ENCODE measurements around the gene UGT1A4. TPM values are rescaled to one million over a fixed set of nuclear protein-coding genes. Genes with fewer than 3 reads are reported as not detected.

Gene UGT1A4
- total RNA-seq, 4 donors from 2014 or later, result 2.0 to 9.0 (median 4.9) TPM

GRCh38 chr2:233791151-233791882 is 72.8 kb downstream of the UGT1A4 start:
- Histone ChIP-seq H3K27ac (no peak overlapping the region), H3K4me1 (no peaks in the 10 kb centered on the region), H3K36me3 (no peaks in the 10 kb centered on the region), H3K9me3 (no peaks in the 10 kb centered on the region), H3K4me3 (no peak overlapping the region), H3K27me3 (no peaks in the 10 kb centered on the region)
- in situ Hi-C loops (cut with MboI; ENCODE audit: low pct_ligation_motif_present in 1 of 4, low pct_unique_long_range_greater_than_20kb in 1 of 4, low sequenced_read_pairs in 3 of 4) (no loop called here), intact Hi-C loops (cut with DNase I; ENCODE audit: low total_unique reads) (no loop called here)
- TF ChIP-seq POLR2A (IDR thresholded peaks at IDR 0.05) (no peak), EP300 (IDR thresholded peaks at IDR 0.05; ENCODE audit: low read depth) (no peak), POLR2AphosphoS5 (IDR thresholded peaks at IDR 0.05) (no peak)
- 77 to 87% methylated on average over 7 to 18 of the region's 18 CpGs for WGBS, 2 donors (ENCODE audit: low coverage in 1 of 2)
- no peak for DNase-seq

- WGBS, 2 donors (ENCODE audit: low coverage in 1 of 2), result 75 to 91% methylated on average over 5 to 9 of the region's 9 CpGs
- no peaks in the 10 kb centered on the region for H3K36me3 ChIP-seq
Measured at GRCh38 chr2:233791883-233792329, 73.4 kb downstream of the UGT1A4 start.

GRCh38 chr2:233792720-233793119 is 74.2 kb downstream of the UGT1A4 start:
- intact Hi-C loops (cut with DNase I; ENCODE audit: low total_unique reads) (no loop called here), in situ Hi-C loops (cut with MboI; ENCODE audit: low pct_ligation_motif_present in 1 of 4, low pct_unique_long_range_greater_than_20kb in 1 of 4, low sequenced_read_pairs in 3 of 4) (no loop called here)
- 93 to 95% methylated on average over 3 to 7 of the region's 7 CpGs for WGBS, 2 donors (ENCODE audit: low coverage in 1 of 2)
- Histone ChIP-seq H3K4me1 (no peaks in the 10 kb centered on the region), H3K36me3 (no peaks in the 10 kb centered on the region), H3K9me3 (no peaks in the 10 kb centered on the region), H3K27me3 (no peaks in the 10 kb centered on the region), H3K4me3 (no peak overlapping the region), H3K27ac (no peak overlapping the region)
- TF ChIP-seq POLR2AphosphoS5 (IDR thresholded peaks at IDR 0.05) (no peak), EP300 (IDR thresholded peaks at IDR 0.05; ENCODE audit: low read depth) (no peak), CTCF (IDR thresholded peaks at IDR 0.05) (no peak), POLR2A (IDR thresholded peaks at IDR 0.05) (no peak)
- DNase-seq, result no peak

More at GRCh38 chr2:233791883-233792329, 73.4 kb downstream of the UGT1A4 start:
- H3K27ac ChIP-seq, result no peak overlapping the region
- TF ChIP-seq POLR2AphosphoS5 (IDR thresholded peaks at IDR 0.05) (no peak), POLR2A (IDR thresholded peaks at IDR 0.05) (no peak), EP300 (IDR thresholded peaks at IDR 0.05; ENCODE audit: low read depth) (no peak), CTCF (IDR thresholded peaks at IDR 0.05) (no peak)
- H3K4me1 ChIP-seq, result no peaks in the 10 kb centered on the region
- H3K4me3 ChIP-seq, result no peak overlapping the region
- DNase-seq, result no peak
- H3K27me3 ChIP-seq, result no peaks in the 10 kb centered on the region
- H3K9me3 ChIP-seq, result no peaks in the 10 kb centered on the region
- in situ Hi-C loops (cut with MboI; ENCODE audit: low pct_ligation_motif_present in 1 of 4, low pct_unique_long_range_greater_than_20kb in 1 of 4, low sequenced_read_pairs in 3 of 4) (no loop called here), intact Hi-C loops (cut with DNase I; ENCODE audit: low total_unique reads) (no loop called here)

GRCh38 chr2:233793465-233794127 is 75.1 kb downstream of the UGT1A4 start:
- H3K9me3 ChIP-seq, result no peaks in the 10 kb centered on the region
- intact Hi-C loops (cut with DNase I; ENCODE audit: low total_unique reads), result no loop called here
- H3K27ac ChIP-seq, result no peak overlapping the region
- no peak for DNase-seq
- WGBS, 2 donors (ENCODE audit: low coverage in 1 of 2), result 81% methylated on average over 18 of the region's 18 CpGs; no CpG with 5 or more reads in 1 of the 2 donors
- H3K27me3 ChIP-seq, result no peaks in the 10 kb centered on the region
- H3K4me1 ChIP-seq, result no peaks in the 10 kb centered on the region
- in situ Hi-C loops (cut with MboI; ENCODE audit: low pct_ligation_motif_present in 1 of 4, low pct_unique_long_range_greater_than_20kb in 1 of 4, low sequenced_read_pairs in 3 of 4), result no loop called here
- H3K4me3 ChIP-seq, result no peak overlapping the region
- no peak for TF ChIP-seq POLR2AphosphoS5 (IDR thresholded peaks at IDR 0.05)
- TF ChIP-seq CTCF (IDR thresholded peaks at IDR 0.05), result no peak
- TF ChIP-seq EP300 (IDR thresholded peaks at IDR 0.05; ENCODE audit: low read depth), result no peak
- TF ChIP-seq POLR2A (IDR thresholded peaks at IDR 0.05), result no peak
- no peaks in the 10 kb centered on the region for H3K36me3 ChIP-seq
